IMR-90 (cell line): ENCODE data around the gene RIMBP2. TPM values are rescaled to one million over a fixed set of nuclear protein-coding genes. Genes with fewer than 3 reads are reported as not detected.

Experiments used
- ATAC-seq: fragments of 200-7000 bp; cut with Tn5 transposase; 2 replicates; pipeline ENCODE4 v1.9.1; 2020; ENCODE audit warnings: low read depth, mild to moderate bottlenecking, moderate library complexity
- BruUV-seq: library from RNA; stranded (reverse); fragments of 400-500 nt; replicated peaks from 2 replicates; lab custom pipeline; 2021; lab: Mats Ljungman, UMichigan
- CTCF ChIA-PET: fragments of 300-600 bp; formaldehyde crosslinking; extraction: SDS; loops from one replicate; lab custom pipeline; 2021; ENCODE audit warnings: antibody characterized with exemption; lab: Yijun Ruan, JAX
- POLR2A ChIA-PET: fragments of 300-600 bp; sonication (Branson Sonifier 250); formaldehyde crosslinking; loops from one replicate; lab custom pipeline; 2022; ENCODE audit warnings: antibody characterized with exemption; ENCODE audit not compliant: unreplicated experiment; lab: Charles Lee
- DNase-seq: peaks from one replicate; pipeline ENCODE4 v3.0.0; 2013
- H2AFZ ChIP-seq: replicated peaks from 2 replicates; pipeline ENCODE3; 2013; ENCODE audit warnings: low read length, mild to moderate bottlenecking; ENCODE audit not compliant: poor library complexity
- H2AK5ac ChIP-seq: 2 replicates; pipeline ENCODE4 v1.6.1; 2013; ENCODE audit warnings: low read depth, low read length, inconsistent platforms
- H2AK9ac ChIP-seq: replicated peaks from 2 replicates; pipeline ENCODE3; 2013; ENCODE audit warnings: mild to moderate bottlenecking, low read depth, low read length, moderate library complexity; ENCODE audit not compliant: poor library complexity
- H2BK120ac ChIP-seq: 2 replicates; pipeline ENCODE4 v1.6.1; 2013; ENCODE audit warnings: low read depth, low read length, inconsistent platforms
- H2BK15ac ChIP-seq: 3 replicates; pipeline ENCODE4 v1.6.1; 2013; ENCODE audit warnings: low read depth, low read length, inconsistent platforms
- H2BK20ac ChIP-seq: 2 replicates; pipeline ENCODE4 v1.6.1; 2013; ENCODE audit warnings: low read depth, mild to moderate bottlenecking, inconsistent platforms, low read length, moderate library complexity
- H2BK5ac ChIP-seq: 2 replicates; pipeline ENCODE4 v1.6.1; 2013; ENCODE audit warnings: mild to moderate bottlenecking, low read depth, low read length, inconsistent platforms; ENCODE audit not compliant: poor library complexity, severe bottlenecking
- H3K14ac ChIP-seq: replicated peaks from 2 replicates; pipeline ENCODE4 v1.6.1; 2013; ENCODE audit warnings: low read depth, low read length, inconsistent platforms
- H3K18ac ChIP-seq: 2 replicates; pipeline ENCODE4 v1.6.1; 2013; ENCODE audit warnings: low read depth, low read length, control low read depth
- H3K23ac ChIP-seq: 2 replicates; pipeline ENCODE4 v1.6.1; 2013; ENCODE audit warnings: low read depth, low read length, inconsistent platforms
- H3K27ac ChIP-seq: 2 replicates; pipeline ENCODE4 v1.5.1; 2013; ENCODE audit warnings: mild to moderate bottlenecking, control low read depth, low read length; ENCODE audit not compliant: insufficient read depth
- H3K27me3 ChIP-seq: 2 replicates; pipeline ENCODE4 v1.6.1; 2013; ENCODE audit warnings: low read length; ENCODE audit not compliant: control insufficient read depth, insufficient read depth
- H3K36me3 ChIP-seq: 2 replicates; pipeline ENCODE4 v1.6.1; 2013; ENCODE audit warnings: low read length, mixed read lengths; ENCODE audit not compliant: control insufficient read depth, insufficient read depth
- H3K4ac ChIP-seq: 2 replicates; pipeline ENCODE4 v1.6.1; 2013; ENCODE audit warnings: low read depth, low read length, inconsistent platforms
- H3K4me1 ChIP-seq: 2 replicates; pipeline ENCODE4 v1.6.1; 2013; ENCODE audit warnings: low read length, mixed read lengths; ENCODE audit not compliant: control insufficient read depth, insufficient read depth
- H3K4me2 ChIP-seq: 2 replicates; pipeline ENCODE4 v1.6.1; 2013; ENCODE audit warnings: low read depth, mild to moderate bottlenecking, control low read depth, low read length, moderate library complexity
- H3K4me3 ChIP-seq: 2 replicates; pipeline ENCODE4 v1.5.1; 2013; ENCODE audit warnings: low read depth, mild to moderate bottlenecking, control low read depth, low read length, moderate library complexity; ENCODE audit not compliant: insufficient read depth
- H3K56ac ChIP-seq: 2 replicates; pipeline ENCODE4 v1.6.1; 2013; ENCODE audit warnings: low read length, inconsistent platforms; ENCODE audit not compliant: insufficient read depth; ENCODE audit errors: extremely low read depth
- H3K79me1 ChIP-seq, 2 experiments: 2 replicates each; pipeline ENCODE4 v1.6.1; 2013; ENCODE audit warnings: low read length in 2 of 2, inconsistent platforms in 1 of 2, low read depth in 1 of 2
- H3K9ac ChIP-seq: 2 replicates; pipeline ENCODE4 v1.6.1; 2013; ENCODE audit warnings: low read depth, low read length, control low read depth
- H3K9me1 ChIP-seq: 2 replicates; pipeline ENCODE4 v1.6.1; 2013; ENCODE audit warnings: low read length, inconsistent platforms; ENCODE audit not compliant: insufficient read depth
- H3K9me3 ChIP-seq: 2 replicates; pipeline ENCODE4 v1.6.1; 2013; ENCODE audit warnings: low read length; ENCODE audit not compliant: control insufficient read depth, insufficient read depth
- H4K20me1 ChIP-seq: 2 replicates; pipeline ENCODE4 v1.6.1; 2013; ENCODE audit warnings: low read length, inconsistent platforms; ENCODE audit not compliant: insufficient read depth
- H4K5ac ChIP-seq: 2 replicates; pipeline ENCODE4 v1.6.1; 2013; ENCODE audit warnings: mild to moderate bottlenecking, low read depth, low read length, control low read depth
- H4K8ac ChIP-seq, 2 experiments: 2 replicates each; pipeline ENCODE4 v1.6.1; 2013; ENCODE audit warnings: low read depth in 2 of 2, low read length in 2 of 2, control low read depth in 1 of 2, inconsistent platforms in 1 of 2
- H4K91ac ChIP-seq: 2 replicates; pipeline ENCODE4 v1.6.1; 2013; ENCODE audit warnings: low read depth, low read length, inconsistent platforms; ENCODE audit not compliant: insufficient read depth
- CHD1 ChIP-seq: IDR thresholded peaks from 2 replicates; pipeline ENCODE4 v1.6.1; 2012; ENCODE audit warnings: low read depth, low read length, improper control_type of control experiment
- CTCF ChIP-seq: conservative IDR thresholded peaks from 2 replicates; pipeline ENCODE4 v1.5.1; 2012; ENCODE audit warnings: mild to moderate bottlenecking, low read depth, low read length, improper control_type of control experiment
- ELK1 ChIP-seq: fragments of 150-350 bp; IDR thresholded peaks from 2 replicates; pipeline ENCODE4 v1.6.1; 2016; ENCODE audit warnings: low read depth, mild to moderate bottlenecking, low read length, moderate library complexity, borderline replicate concordance
- MAFK ChIP-seq: IDR thresholded peaks from 2 replicates; pipeline ENCODE4 v1.6.1; 2012; ENCODE audit warnings: low read depth, low read length, improper control_type of control experiment
- WGBS, 2 experiments: methylation state at CpG; one replicate each; pipeline versions ENCODE4 v1.1.5 to v1.1.7; 2013; ENCODE audit warnings: missing lambda C conversion rate in 2 of 2; ENCODE audit not compliant: insufficient read length in 1 of 2; ENCODE audit errors: extremely low coverage in 2 of 2; 5-methylcytosine and 5-hydroxymethylcytosine counted together
- dilution Hi-C: fragments of 300-500 bp; cut with HindIII; formaldehyde crosslinking; loops from one replicate; pipeline ENCODE4 v1.14.3; 2018; ENCODE audit warnings: low sequenced_read_pairs; ENCODE audit not compliant: unreplicated experiment
- in situ Hi-C: fragments of 300-500 bp; cut with MboI; formaldehyde crosslinking; loops from 3 replicates; pipeline ENCODE4 v1.14.3; 2019; ENCODE audit warnings: low sequenced_read_pairs, inconsistent platforms, mixed read lengths
- intact Hi-C: fragments of 100-400 bp; cut with micrococcal nuclease; formaldehyde crosslinking; loops from 2 replicates; pipeline ENCODE4 v1.10.0; 2022
- polyA plus RNA-seq, 3 experiments: library from polyadenylated mRNA; depleted of rRNA; stranded (reverse); fragments of >200 nt; gene quantifications; 2 replicates each; pipeline ENCODE4 v1.2.3, GENCODE V29; 2012; ENCODE audit warnings: low replicate concordance in 1 of 3
- total RNA-seq: library from RNA; depleted of rRNA; stranded (reverse); fragments of >200 nt; gene quantifications from 2 replicates; pipeline ENCODE4 v1.2.3, GENCODE V29; 2012

RIMBP2 gene
- total and polyA plus RNA-seq, 2 of the 4 experiments (the other 2 are of a cell fraction): not detected

- Histone ChIP-seq H3K27me3 (no peaks in the 10 kb centered on the region), H2BK15ac (no peak overlapping the region), H2AFZ (no peak overlapping the region), H3K9me1 (no peaks in the 10 kb centered on the region), H3K56ac (no peak overlapping the region), H4K5ac (no peak overlapping the region), H4K91ac (no peak overlapping the region), H4K8ac (no peak overlapping the region), H2BK120ac (no peak overlapping the region), H2BK20ac (no peak overlapping the region), H3K27ac (no peak overlapping the region), H3K18ac (no peak overlapping the region), H3K79me1 (no peaks in the 10 kb centered on the region), H3K23ac (no peak overlapping the region), H2BK5ac (no peak overlapping the region), H3K4me3 (no peak overlapping the region), H2AK9ac (no peak overlapping the region), H3K4me2 (no peak overlapping the region), H3K36me3 (no peaks in the 10 kb centered on the region), H3K14ac (no peak overlapping the region), H3K4ac (no peak overlapping the region), H4K20me1 (no peaks in the 10 kb centered on the region), H3K4me1 (no peaks in the 10 kb centered on the region), H3K9me3 (peaks cover 41% of the 10 kb centered on the region), H2AK5ac (no peak overlapping the region), H3K9ac (no peak overlapping the region)
- ChIA-PET POLR2A (no interaction called here), CTCF (no interaction called here)
- ATAC-seq (no peak), DNase-seq (no peak)
- TF ChIP-seq CHD1 (no peak), MAFK (no peak), ELK1 (no peak), CTCF (no peak)
- dilution Hi-C loops (no loop called here), intact Hi-C loops (no loop called here), in situ Hi-C loops (no loop called here)
- BruUV-seq: no TSS peak
- WGBS, 2 experiments: no CpG with 5 or more reads among the region's 9 CpGs
These were observed 192.9 kb downstream of the RIMBP2 start for GRCh38 chr12:130523208-130523607.
